ENCODE measurements around the gene NUP210L. TPM values are rescaled to one million over a fixed set of nuclear protein-coding genes. Genes with fewer than 3 reads are reported as not detected.
"Not testable (repeated sequence)": the region's sequence is repeated elsewhere in the genome, so short reads cannot be mapped to it uniquely, and the experiment has no call there.

The NUP210L gene
- total RNA-seq, 4 donors from 2014 or later: 0.09 to 0.21 TPM; not detected in 2

DNA sequence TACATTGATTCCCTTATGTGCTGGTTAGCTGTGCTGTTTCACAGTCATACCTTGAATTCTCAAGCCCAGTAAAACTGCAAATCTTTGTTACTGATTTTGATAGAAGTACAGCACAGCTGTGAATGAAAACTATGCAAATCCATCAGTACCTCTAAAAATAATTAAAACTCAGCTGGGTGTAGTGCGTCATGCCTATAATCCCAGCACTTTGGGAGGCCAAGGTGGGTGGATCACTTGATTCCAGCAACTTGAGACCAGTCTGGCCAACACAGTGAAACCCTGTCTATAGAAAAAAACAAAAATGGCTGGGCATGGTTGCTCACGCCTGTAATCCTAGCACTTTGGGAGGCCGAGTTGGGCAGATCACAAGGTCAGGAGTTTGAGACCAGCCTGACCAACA lies 61.2 kb downstream of the NUP210L start:
- TF ChIP-seq CTCF (IDR thresholded peaks at IDR 0.05) (no peak), POLR2A (IDR thresholded peaks at IDR 0.05) (no peak)
- intact Hi-C loops (cut with DNase I; ENCODE audit: low total_unique reads): no loop called here
- H3K4me1 ChIP-seq: no peaks in the 10 kb centered on the region
- no peaks in the 10 kb centered on the region for H3K27me3 ChIP-seq
- no peak overlapping the region for H3K4me3 ChIP-seq
- H3K36me3 ChIP-seq: no peaks in the 10 kb centered on the region
- no peak overlapping the region for H3K27ac ChIP-seq
- H3K9me3 ChIP-seq: no peaks in the 10 kb centered on the region
- DNase-seq: no peak

DNA sequence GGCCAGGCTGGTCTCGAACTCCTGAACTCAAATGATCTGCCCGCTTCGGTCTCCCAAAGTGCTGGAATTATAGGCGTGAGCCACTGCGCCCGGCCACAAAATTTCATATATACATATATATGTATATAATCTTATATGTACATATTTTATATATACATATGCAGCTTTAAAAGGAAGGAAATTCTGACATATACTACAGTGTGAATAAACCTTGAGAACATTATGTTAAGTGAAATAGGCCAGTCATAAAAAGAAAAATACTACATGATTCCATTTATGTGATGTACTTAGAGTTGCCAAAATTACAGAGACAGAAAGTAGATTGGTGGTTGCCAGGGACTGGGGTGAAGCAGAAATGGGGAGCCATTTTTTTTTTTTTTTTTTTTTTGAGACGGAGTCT lies 63.2 kb downstream of the NUP210L start:
- no peaks in the 10 kb centered on the region for H3K9me3 ChIP-seq
- H3K27ac ChIP-seq: no peak overlapping the region
- no peak overlapping the region for H3K4me3 ChIP-seq
- intact Hi-C loops (cut with DNase I; ENCODE audit: low total_unique reads): no loop called here
- H3K4me1 ChIP-seq: no peaks in the 10 kb centered on the region
- TF ChIP-seq CTCF (IDR thresholded peaks at IDR 0.05) (no peak), POLR2A (IDR thresholded peaks at IDR 0.05) (no peak)
- DNase-seq: no peak
- no peaks in the 10 kb centered on the region for H3K36me3 ChIP-seq
- no peaks in the 10 kb centered on the region for H3K27me3 ChIP-seq

GRCh38 chr1:154087574-154087973 lies 67.3 kb downstream of the NUP210L start:
- Histone ChIP-seq H3K27me3 (no peaks in the 10 kb centered on the region), H3K36me3 (no peaks in the 10 kb centered on the region), H3K4me1 (no peaks in the 10 kb centered on the region), H3K9me3 (no peaks in the 10 kb centered on the region), H3K27ac (no peak overlapping the region), H3K4me3 (no peak overlapping the region)
- TF ChIP-seq CTCF (IDR thresholded peaks at IDR 0.05) (no peak), POLR2A (IDR thresholded peaks at IDR 0.05) (no peak)
- intact Hi-C loops (cut with DNase I; ENCODE audit: low total_unique reads): no loop called here
- no peak for DNase-seq

DNA sequence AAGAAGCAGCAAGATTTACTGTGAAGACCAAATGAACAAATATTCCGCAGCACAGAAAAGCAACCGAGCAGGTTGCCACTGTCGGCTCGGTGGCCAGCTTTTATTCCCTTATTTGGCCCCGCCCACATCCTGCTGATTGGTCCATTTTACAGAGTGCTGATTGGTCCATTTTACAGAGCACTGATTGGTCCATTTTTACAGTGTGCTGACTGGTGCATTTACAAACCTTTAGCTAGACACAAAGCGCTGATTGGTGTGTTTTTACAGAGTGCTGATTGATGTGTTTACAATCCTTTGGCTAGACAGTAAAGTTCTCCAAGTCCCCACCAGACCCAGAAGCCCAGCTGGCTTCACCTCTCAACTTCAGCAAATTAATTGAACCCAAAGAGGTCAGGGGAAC lies 71.8 kb downstream of the NUP210L start:
- intact Hi-C loops (cut with DNase I; ENCODE audit: low total_unique reads); H3K27ac ChIP-seq; H3K36me3 ChIP-seq; DNase-seq; H3K4me3 ChIP-seq; H3K4me1 ChIP-seq; H3K9me3 ChIP-seq; H3K27me3 ChIP-seq: not testable (repeated sequence)

DNA sequence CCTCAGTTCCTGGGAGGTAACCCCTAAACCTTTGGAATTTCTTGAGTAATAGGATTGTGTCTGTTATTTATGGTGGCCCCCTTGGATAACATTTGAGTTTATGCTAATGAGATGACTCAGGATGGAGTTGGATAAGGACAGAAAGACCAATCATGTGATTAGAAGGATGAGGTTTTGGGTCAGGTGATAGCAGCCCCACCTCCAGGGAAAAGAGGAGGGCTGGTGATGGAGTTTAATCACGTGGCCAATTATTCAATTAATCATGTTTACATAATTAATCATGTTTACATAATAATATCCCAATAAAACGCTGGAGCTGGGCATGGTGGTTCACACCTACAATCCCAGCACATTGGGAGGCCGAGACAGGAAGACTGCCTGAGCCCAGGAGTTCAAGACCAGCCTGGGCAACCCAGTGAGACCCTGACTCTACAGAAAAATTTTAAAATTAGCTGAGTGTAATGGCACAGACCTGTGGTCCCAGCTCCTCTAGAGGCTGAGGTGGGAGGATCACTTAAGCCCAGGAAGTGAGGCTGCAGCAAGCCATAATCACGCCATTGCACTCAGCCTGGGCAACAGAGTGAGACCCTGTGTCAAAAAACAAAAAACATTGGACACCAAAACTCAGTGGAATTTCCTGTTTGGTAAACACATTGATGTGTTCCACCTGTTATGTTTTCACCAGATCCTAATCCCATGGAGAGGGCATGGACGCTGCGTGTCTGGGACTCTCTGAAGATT lies 73.3 kb downstream of the NUP210L start:
- TF ChIP-seq CTCF (IDR thresholded peaks at IDR 0.05): no peak
- TF ChIP-seq POLR2A (IDR thresholded peaks at IDR 0.05): no peak
- no peak for DNase-seq
- no peaks in the 10 kb centered on the region for H3K4me1 ChIP-seq
- H3K36me3 ChIP-seq: no peaks in the 10 kb centered on the region
- no peaks in the 10 kb centered on the region for H3K9me3 ChIP-seq
- no peak overlapping the region for H3K4me3 ChIP-seq
- H3K27ac ChIP-seq: no peak overlapping the region
- intact Hi-C loops (cut with DNase I; ENCODE audit: low total_unique reads): no loop called here
- no peaks in the 10 kb centered on the region for H3K27me3 ChIP-seq

- Histone ChIP-seq H3K4me3 (no peak overlapping the region), H3K36me3 (no peaks in the 10 kb centered on the region), H3K27me3 (no peaks in the 10 kb centered on the region), H3K4me1 (no peaks in the 10 kb centered on the region), H3K27ac (no peak overlapping the region), H3K9me3 (no peaks in the 10 kb centered on the region)
- intact Hi-C loops (cut with DNase I; ENCODE audit: low total_unique reads): no loop called here
- no peak for DNase-seq
- TF ChIP-seq CTCF (IDR thresholded peaks at IDR 0.05) (no peak), POLR2A (IDR thresholded peaks at IDR 0.05) (no peak)
Observed at GRCh38 chr1:154076413-154076812, 78.5 kb downstream of the NUP210L start.

Data from uterus (tissue), 4 donors.